Measurements from ENCODE around the gene SIPA1L3. TPM values are rescaled to one million over a fixed set of nuclear protein-coding genes. Genes with fewer than 3 reads are reported as not detected.

SIPA1L3 gene
- total and polyA plus RNA-seq, 9 of the 15 experiments (the other 6 are each of a cell fraction or from before 2014, with no cell fraction given): 0.01 to 6.1 (median 2.5) TPM

DNA sequence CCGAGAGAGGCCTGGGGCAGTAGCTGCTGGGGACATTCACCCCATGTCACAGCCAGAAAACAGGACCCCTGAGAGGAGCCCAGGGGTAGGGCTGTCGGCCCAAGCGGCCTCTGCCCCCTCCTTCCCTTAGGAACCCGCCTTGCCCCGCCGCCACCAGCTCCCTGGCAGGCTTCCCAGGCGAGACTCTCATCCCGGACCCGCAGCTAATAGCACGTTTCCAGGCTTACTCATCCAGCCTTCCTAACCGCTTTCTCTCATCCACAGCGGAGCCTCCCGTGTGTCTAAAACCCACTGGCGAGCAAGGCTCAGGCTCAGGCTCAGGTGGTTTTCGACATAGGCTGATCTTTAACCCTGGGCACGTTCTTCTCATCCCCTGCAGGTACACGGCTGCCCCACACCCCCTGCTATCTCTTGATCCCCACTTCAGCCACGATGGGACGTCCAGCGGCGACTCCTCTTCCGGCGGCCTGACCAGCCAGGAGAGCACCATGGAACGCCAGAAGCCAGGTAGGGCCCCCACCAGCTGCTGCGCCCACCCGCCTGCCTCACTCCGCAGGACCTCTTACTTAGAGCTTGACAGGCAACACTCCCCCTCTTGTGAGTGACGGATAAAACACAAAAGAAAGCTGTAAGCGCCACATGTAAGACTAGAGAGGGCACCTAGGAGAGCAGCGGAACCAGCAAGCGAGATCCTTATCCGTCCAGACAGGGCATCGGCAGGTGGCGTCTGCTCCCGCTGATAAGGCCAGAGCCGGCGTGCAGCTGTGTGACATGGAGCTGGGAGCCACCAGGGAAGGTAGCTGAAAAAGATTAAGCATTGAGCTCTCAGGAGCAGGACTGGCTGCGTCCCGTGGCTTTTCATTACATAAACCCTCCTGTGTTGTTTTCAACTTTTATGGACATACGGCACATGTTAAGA, 245.7 kb downstream of the SIPA1L3 start (continued):
- TF ChIP-seq HMGXB4 (CRISPR knock-in tag; IDR thresholded peaks at IDR 0.05) (no peak), EP300 (IDR thresholded peaks at IDR 0.05; ENCODE audit: low read length) (peak; percentile 88), FOXM1 (IDR thresholded peaks at IDR 0.05; ENCODE audit: low read depth) (peak; percentile 84), FOXM1 (CRISPR knock-in tag; IDR thresholded peaks at IDR 0.05; ENCODE audit: low read depth) (no peak), RBM39 (optimal IDR thresholded peaks at IDR 0.05; ENCODE audit: low read depth, low read length) (no peak), PHF20 (IDR thresholded peaks at IDR 0.05; ENCODE audit: partially characterized antibody) (no peak), SMARCA4 (IDR thresholded peaks at IDR 0.05) (peak; percentile 88), CHD7 (IDR thresholded peaks at IDR 0.05; ENCODE audit: low read depth, low read length) (no peak), CAMTA2 (CRISPR knock-in tag; conservative IDR thresholded peaks at IDR 0.05) (no peak)
- TF ChIP-seq, protein P1, sequence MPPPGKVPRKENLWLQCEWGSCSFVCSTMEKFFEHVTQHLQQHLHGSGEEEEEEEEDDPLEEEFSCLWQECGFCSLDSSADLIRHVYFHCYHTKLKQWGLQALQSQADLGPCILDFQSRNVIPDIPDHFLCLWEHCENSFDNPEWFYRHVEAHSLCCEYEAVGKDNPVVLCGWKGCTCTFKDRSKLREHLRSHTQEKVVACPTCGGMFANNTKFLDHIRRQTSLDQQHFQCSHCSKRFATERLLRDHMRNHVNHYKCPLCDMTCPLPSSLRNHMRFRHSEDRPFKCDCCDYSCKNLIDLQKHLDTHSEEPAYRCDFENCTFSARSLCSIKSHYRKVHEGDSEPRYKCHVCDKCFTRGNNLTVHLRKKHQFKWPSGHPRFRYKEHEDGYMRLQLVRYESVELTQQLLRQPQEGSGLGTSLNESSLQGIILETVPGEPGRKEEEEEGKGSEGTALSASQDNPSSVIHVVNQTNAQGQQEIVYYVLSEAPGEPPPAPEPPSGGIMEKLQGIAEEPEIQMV (tag; conservative IDR thresholded peaks at IDR 0.05; ENCODE audit: low read depth): no peak

All from K562 (cell line).